ENCODE measurements around the gene MAP2K5. TPM values are rescaled to one million over a fixed set of nuclear protein-coding genes. Genes with fewer than 3 reads are reported as not detected.

Gene MAP2K5
- polyA plus RNA-seq, 2 of the 4 experiments (the other 2 are of a cell fraction), result 7.8 to 11.0 TPM

DNA sequence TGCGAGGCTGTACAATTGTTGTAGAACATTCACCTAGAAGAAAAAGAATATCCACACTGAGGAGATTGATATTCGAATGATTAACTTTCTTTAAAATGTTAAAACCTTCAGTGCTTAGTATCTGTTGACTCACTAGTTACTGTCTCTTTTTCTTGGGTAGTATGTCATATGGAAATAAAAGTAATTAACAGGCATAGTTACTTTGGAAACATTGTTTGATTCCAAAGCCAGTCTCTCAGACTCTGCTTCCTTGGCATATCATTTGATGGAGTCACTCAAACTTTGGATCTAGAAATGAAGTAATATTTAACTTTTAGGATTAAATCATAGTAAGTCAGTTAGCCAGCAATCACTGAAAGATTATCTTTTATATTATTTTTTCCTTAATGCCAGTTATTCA lies 63.4 kb downstream of the MAP2K5 start (continued):
- TF ChIP-seq MYC (IDR thresholded peaks at IDR 0.05; ENCODE audit: borderline replicate concordance, low read length) (no peak), CHD2 (IDR thresholded peaks at IDR 0.05; ENCODE audit: low read length, partially characterized antibody) (no peak), NPAS2 (CRISPR knock-in tag; IDR thresholded peaks at IDR 0.05; ENCODE audit: borderline replicate concordance) (no peak)

DNA sequence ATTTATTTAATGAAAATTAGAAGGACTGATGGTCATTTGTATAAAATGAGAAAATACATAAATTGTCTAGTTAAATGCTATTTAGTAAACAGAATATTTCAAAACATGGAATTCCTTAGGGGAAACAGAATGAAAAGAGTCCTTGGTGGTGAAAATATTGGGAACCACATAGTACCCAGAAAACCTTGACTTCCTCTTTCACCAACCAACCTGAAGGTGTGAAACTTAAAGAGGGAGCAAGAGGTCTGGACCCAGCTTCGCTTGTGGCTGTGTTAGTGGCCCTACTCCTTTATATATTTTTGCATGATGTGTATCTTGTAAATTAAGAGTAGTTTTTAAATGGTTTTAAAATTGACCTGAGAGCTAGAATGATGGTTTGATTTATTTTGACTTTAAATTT lies 64.2 kb downstream of the MAP2K5 start:
- Histone ChIP-seq H3K4me1 (no peaks in the 10 kb centered on the region), H3K4me2 (no peak overlapping the region), H3K27ac (no peak overlapping the region), H3K4me3 (no peak overlapping the region), H3K9me3 (no peaks in the 10 kb centered on the region)
- FAIRE-seq (no peak), ATAC-seq (no peak), DNase-seq (ENCODE audit: low read depth in 1 of 2, low spot score in 1 of 2) (no peak)
- CTCF ChIA-PET, result no interaction called here
- TF ChIP-seq HDAC2 (IDR thresholded peaks at IDR 0.05) (no peak), CHD4 (IDR thresholded peaks at IDR 0.05; ENCODE audit: borderline replicate concordance) (no peak), ZC3H11A (IDR thresholded peaks at IDR 0.05) (no peak), POLR2A (IDR thresholded peaks at IDR 0.05; ENCODE audit: low read length) (no peak), RCOR1 (IDR thresholded peaks at IDR 0.05; ENCODE audit: low read depth, low read length) (no peak), KDM5A (IDR thresholded peaks at IDR 0.05) (no peak), EHMT2 (IDR thresholded peaks at IDR 0.05; ENCODE audit: low read depth) (no peak), MAZ (IDR thresholded peaks at IDR 0.05; ENCODE audit: borderline replicate concordance, low read depth, low read length) (no peak)
- TF ChIP-seq, protein P1, sequence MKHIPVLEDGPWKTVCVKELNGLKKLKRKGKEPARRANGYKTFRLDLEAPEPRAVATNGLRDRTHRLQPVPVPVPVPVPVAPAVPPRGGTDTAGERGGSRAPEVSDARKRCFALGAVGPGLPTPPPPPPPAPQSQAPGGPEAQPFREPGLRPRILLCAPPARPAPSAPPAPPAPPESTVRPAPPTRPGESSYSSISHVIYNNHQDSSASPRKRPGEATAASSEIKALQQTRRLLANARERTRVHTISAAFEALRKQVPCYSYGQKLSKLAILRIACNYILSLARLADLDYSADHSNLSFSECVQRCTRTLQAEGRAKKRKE (CRISPR knock-in tag; IDR thresholded peaks at IDR 0.05; ENCODE audit: low read depth), result no peak
- TF ChIP-seq, protein P2, sequence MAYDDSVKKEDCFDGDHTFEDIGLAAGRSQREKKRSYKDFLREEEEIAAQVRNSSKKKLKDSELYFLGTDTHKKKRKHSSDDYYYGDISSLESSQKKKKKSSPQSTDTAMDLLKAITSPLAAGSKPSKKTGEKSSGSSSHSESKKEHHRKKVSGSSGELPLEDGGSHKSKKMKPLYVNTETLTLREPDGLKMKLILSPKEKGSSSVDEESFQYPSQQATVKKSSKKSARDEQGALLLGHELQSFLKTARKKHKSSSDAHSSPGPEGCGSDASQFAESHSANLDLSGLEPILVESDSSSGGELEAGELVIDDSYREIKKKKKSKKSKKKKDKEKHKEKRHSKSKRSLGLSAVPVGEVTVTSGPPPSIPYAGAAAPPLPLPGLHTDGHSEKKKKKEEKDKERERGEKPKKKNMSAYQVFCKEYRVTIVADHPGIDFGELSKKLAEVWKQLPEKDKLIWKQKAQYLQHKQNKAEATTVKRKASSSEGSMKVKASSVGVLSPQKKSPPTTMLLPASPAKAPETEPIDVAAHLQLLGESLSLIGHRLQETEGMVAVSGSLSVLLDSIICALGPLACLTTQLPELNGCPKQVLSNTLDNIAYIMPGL (CRISPR knock-in tag; IDR thresholded peaks at IDR 0.05; ENCODE audit: borderline replicate concordance), result no peak
- TF ChIP-seq, protein P3, sequence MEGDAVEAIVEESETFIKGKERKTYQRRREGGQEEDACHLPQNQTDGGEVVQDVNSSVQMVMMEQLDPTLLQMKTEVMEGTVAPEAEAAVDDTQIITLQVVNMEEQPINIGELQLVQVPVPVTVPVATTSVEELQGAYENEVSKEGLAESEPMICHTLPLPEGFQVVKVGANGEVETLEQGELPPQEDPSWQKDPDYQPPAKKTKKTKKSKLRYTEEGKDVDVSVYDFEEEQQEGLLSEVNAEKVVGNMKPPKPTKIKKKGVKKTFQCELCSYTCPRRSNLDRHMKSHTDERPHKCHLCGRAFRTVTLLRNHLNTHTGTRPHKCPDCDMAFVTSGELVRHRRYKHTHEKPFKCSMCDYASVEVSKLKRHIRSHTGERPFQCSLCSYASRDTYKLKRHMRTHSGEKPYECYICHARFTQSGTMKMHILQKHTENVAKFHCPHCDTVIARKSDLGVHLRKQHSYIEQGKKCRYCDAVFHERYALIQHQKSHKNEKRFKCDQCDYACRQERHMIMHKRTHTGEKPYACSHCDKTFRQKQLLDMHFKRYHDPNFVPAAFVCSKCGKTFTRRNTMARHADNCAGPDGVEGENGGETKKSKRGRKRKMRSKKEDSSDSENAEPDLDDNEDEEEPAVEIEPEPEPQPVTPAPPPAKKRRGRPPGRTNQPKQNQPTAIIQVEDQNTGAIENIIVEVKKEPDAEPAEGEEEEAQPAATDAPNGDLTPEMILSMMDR (IDR thresholded peaks at IDR 0.05), result no peak
- 89% methylated on average over 1 of the region's 1 CpG for WGBS (ENCODE audit: missing lambda C conversion rate)
- POLR2A ChIA-PET, result no interaction called here

- no peaks in the 10 kb centered on the region for H3K9me3 ChIP-seq
- POLR2A ChIA-PET, result no interaction called here
- ATAC-seq (no peak), FAIRE-seq (peak; percentile 36), DNase-seq (ENCODE audit: low read depth in 1 of 2, low spot score in 1 of 2) (no peak)
- TF ChIP-seq RFX5 (IDR thresholded peaks at IDR 0.05) (no peak), CHD4 (IDR thresholded peaks at IDR 0.05; ENCODE audit: borderline replicate concordance) (no peak), ZNF302 (CRISPR knock-in tag; IDR thresholded peaks at IDR 0.05) (no peak), EP300 (IDR thresholded peaks at IDR 0.05) (no peak), ZC3H11A (IDR thresholded peaks at IDR 0.05) (no peak), CHD2 (IDR thresholded peaks at IDR 0.05; ENCODE audit: low read length, partially characterized antibody) (no peak), EHF (CRISPR knock-in tag; IDR thresholded peaks at IDR 0.05) (no peak), ZFP36 (IDR thresholded peaks at IDR 0.05; ENCODE audit: borderline replicate concordance, partially characterized antibody) (no peak), FOSL2 (IDR thresholded peaks at IDR 0.05) (no peak), FOSL2 (CRISPR knock-in tag; IDR thresholded peaks at IDR 0.05) (no peak), PHF8 (IDR thresholded peaks at IDR 0.05; ENCODE audit: borderline replicate concordance, low read depth) (no peak), MYC (IDR thresholded peaks at IDR 0.05; ENCODE audit: borderline replicate concordance, low read length) (no peak), MAFK (IDR thresholded peaks at IDR 0.05; ENCODE audit: partially characterized antibody) (no peak), CBX2 (IDR thresholded peaks at IDR 0.05; ENCODE audit: borderline replicate concordance, low read depth) (no peak), JUN (IDR thresholded peaks at IDR 0.05) (no peak), RNF2 (IDR thresholded peaks at IDR 0.05; ENCODE audit: borderline replicate concordance, low read depth) (no peak), HOXB5 (CRISPR knock-in tag; IDR thresholded peaks at IDR 0.05) (no peak), HOXB13 (CRISPR knock-in tag; IDR thresholded peaks at IDR 0.05; ENCODE audit: low read depth) (no peak)
- TF ChIP-seq, protein P4, sequence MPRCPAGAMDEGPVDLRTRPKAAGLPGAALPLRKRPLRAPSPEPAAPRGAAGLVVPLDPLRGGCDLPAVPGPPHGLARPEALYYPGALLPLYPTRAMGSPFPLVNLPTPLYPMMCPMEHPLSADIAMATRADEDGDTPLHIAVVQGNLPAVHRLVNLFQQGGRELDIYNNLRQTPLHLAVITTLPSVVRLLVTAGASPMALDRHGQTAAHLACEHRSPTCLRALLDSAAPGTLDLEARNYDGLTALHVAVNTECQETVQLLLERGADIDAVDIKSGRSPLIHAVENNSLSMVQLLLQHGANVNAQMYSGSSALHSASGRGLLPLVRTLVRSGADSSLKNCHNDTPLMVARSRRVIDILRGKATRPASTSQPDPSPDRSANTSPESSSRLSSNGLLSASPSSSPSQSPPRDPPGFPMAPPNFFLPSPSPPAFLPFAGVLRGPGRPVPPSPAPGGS (IDR thresholded peaks at IDR 0.05), result no peak
- TF ChIP-seq, protein P5, sequence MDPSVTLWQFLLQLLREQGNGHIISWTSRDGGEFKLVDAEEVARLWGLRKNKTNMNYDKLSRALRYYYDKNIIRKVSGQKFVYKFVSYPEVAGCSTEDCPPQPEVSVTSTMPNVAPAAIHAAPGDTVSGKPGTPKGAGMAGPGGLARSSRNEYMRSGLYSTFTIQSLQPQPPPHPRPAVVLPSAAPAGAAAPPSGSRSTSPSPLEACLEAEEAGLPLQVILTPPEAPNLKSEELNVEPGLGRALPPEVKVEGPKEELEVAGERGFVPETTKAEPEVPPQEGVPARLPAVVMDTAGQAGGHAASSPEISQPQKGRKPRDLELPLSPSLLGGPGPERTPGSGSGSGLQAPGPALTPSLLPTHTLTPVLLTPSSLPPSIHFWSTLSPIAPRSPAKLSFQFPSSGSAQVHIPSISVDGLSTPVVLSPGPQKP (IDR thresholded peaks at IDR 0.05; ENCODE audit: low read depth, low read length), result no peak
- H3K27ac ChIP-seq, result no peak overlapping the region
- H3K4me2 ChIP-seq, result no peak overlapping the region
- no peak overlapping the region for H3K4me3 ChIP-seq
- WGBS (ENCODE audit: missing lambda C conversion rate), result 84% methylated on average over 4 of the region's 4 CpGs
- H3K4me1 ChIP-seq, result no peaks in the 10 kb centered on the region
- CTCF ChIA-PET, result no interaction called here
Measured at GRCh38 chr15:67607329-67607728, 64.8 kb downstream of the MAP2K5 start.
